GM12874 (cell line): ENCODE data around the gene UFSP2.

Experiments used
- CTCF ChIP-seq: IDR thresholded peaks from 2 replicates; pipeline ENCODE4 v1.5.1; 2011; ENCODE audit warnings: low read depth, mild to moderate bottlenecking, control low read depth, low read length, moderate library complexity; ENCODE audit not compliant: insufficient read depth

Gene UFSP2

GRCh38 chr4:185405296-185405999, 20.3 kb downstream of the UFSP2 start:
- no peak for TF ChIP-seq CTCF

- TF ChIP-seq CTCF = no peak
Measured at GRCh38 chr4:185404031-185404430, 21.7 kb downstream of the UFSP2 start.

GRCh38 chr4:185399466-185399865, 26.3 kb downstream of the UFSP2 start:
- no peak for TF ChIP-seq CTCF

- TF ChIP-seq CTCF = no peak
Measured at GRCh38 chr4:185398618-185399017, 27.1 kb downstream of the UFSP2 start.

GRCh38 chr4:185396724-185397385, 28.9 kb downstream of the UFSP2 start, which contains the start of gene ANKRD37:
Gene ANKRD37, plus strand, starts transcription at chr4:185396841. Its CDS starts 83 bp downstream, at chr4:185396924.
- no peak for TF ChIP-seq CTCF

GRCh38 chr4:185395956-185396723, 29.6 kb downstream of the UFSP2 start:
- TF ChIP-seq CTCF = no peak
